ENCODE data around the gene MTUS2.

The MTUS2 gene

GRCh38 chr13:29527916-29528315, 707.8 kb downstream of the MTUS2 start:
- TF ChIP-seq CTCF (conservative IDR thresholded peaks at IDR 0.05; ENCODE audit: low read depth, low read length) = no peak
- H3K4me3 ChIP-seq (ENCODE audit: low read depth, low read length) = no peak overlapping the region
- DNase-seq (ENCODE audit: low read depth) = no peak

- DNase-seq (ENCODE audit: low read depth) = no peak
- no peak for TF ChIP-seq CTCF (conservative IDR thresholded peaks at IDR 0.05; ENCODE audit: low read depth, low read length)
- H3K4me3 ChIP-seq (ENCODE audit: low read depth, low read length) = no peak overlapping the region
These were observed 709.6 kb downstream of the MTUS2 start for GRCh38 chr13:29529754-29530153.

- no peak for DNase-seq (ENCODE audit: low read depth)
- no peak for TF ChIP-seq CTCF (conservative IDR thresholded peaks at IDR 0.05; ENCODE audit: low read depth, low read length)
- H3K4me3 ChIP-seq (ENCODE audit: low read depth, low read length) = no peak overlapping the region
These were observed 710.8 kb downstream of the MTUS2 start for GRCh38 chr13:29530901-29531300.

- DNase-seq (ENCODE audit: low read depth) = no peak
- TF ChIP-seq CTCF (conservative IDR thresholded peaks at IDR 0.05; ENCODE audit: low read depth, low read length) = no peak
- H3K4me3 ChIP-seq (ENCODE audit: low read depth, low read length) = no peak overlapping the region
These were observed 712.0 kb downstream of the MTUS2 start for GRCh38 chr13:29532116-29532515.

- no peak overlapping the region for H3K4me3 ChIP-seq (ENCODE audit: low read depth, low read length)
- TF ChIP-seq CTCF (conservative IDR thresholded peaks at IDR 0.05; ENCODE audit: low read depth, low read length) = no peak
- DNase-seq (ENCODE audit: low read depth) = no peak
These were observed 712.7 kb downstream of the MTUS2 start for GRCh38 chr13:29532821-29533220.

GRCh38 chr13:29534083-29534482, 713.9 kb downstream of the MTUS2 start:
- DNase-seq (ENCODE audit: low read depth) = no peak
- TF ChIP-seq CTCF (conservative IDR thresholded peaks at IDR 0.05; ENCODE audit: low read depth, low read length) = no peak
- H3K4me3 ChIP-seq (ENCODE audit: low read depth, low read length) = no peak overlapping the region

- no peak overlapping the region for H3K4me3 ChIP-seq (ENCODE audit: low read depth, low read length)
- no peak for DNase-seq (ENCODE audit: low read depth)
- no peak for TF ChIP-seq CTCF (conservative IDR thresholded peaks at IDR 0.05; ENCODE audit: low read depth, low read length)
These were observed 715.8 kb downstream of the MTUS2 start for GRCh38 chr13:29535663-29536655.
